GM04503 (cell line): ENCODE measurements around the gene SLCO2B1.

ENCODE experiments used
- DNase-seq: peaks from one replicate; pipeline ENCODE4 v3.0.0-alpha.2; 2012; ENCODE audit warnings: low read depth

SLCO2B1 gene

DNA sequence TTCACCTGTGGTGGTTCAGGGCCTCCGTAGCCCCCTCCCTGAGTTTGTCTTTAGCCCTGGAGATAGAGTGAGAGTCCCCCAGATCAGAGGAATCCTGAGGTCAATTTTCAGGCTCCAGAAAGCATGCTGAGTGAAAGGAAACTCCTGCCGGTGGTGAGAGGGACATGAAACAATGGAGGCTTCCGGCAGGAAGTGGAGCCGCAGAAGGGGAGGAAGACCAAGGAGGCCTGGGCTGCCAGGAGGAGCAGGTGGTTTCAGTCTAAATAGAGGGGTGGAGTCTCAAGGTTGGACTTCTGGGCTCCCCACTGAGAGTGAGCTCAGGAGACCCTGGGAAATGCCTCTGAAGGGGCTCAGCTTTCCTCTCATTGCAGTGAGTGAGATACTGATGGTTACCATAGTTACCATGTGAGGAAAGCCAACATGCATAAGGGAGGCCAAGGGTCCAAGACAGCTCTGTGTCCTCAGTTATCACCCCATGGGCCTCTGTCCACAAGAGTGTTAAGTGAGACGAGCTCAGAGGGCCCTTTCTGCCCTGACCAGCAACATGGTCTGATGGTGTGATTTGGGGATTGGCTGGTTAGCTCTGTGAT lies 10.7 kb downstream of the SLCO2B1 start:
- no peak for DNase-seq

DNA sequence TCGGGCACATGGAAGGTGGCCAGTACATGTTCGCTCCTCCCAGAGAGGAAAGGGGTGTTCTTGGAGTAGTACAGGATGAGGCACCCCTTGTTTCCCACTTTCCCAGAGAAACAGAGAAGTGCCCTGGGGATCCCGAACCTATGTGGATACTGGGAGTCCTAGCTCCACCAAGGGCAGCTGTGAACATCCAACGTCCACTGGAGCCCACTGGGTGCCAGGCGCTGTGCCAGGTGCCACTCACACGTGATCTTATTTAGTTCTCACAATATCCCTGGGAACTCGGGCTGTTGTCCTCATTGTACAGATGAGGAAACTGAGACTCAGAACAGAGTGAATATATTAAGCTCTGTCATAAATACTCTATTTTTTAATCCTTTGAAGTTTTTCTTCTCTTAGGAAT lies 12.0 kb downstream of the SLCO2B1 start:
- no peak for DNase-seq

DNA sequence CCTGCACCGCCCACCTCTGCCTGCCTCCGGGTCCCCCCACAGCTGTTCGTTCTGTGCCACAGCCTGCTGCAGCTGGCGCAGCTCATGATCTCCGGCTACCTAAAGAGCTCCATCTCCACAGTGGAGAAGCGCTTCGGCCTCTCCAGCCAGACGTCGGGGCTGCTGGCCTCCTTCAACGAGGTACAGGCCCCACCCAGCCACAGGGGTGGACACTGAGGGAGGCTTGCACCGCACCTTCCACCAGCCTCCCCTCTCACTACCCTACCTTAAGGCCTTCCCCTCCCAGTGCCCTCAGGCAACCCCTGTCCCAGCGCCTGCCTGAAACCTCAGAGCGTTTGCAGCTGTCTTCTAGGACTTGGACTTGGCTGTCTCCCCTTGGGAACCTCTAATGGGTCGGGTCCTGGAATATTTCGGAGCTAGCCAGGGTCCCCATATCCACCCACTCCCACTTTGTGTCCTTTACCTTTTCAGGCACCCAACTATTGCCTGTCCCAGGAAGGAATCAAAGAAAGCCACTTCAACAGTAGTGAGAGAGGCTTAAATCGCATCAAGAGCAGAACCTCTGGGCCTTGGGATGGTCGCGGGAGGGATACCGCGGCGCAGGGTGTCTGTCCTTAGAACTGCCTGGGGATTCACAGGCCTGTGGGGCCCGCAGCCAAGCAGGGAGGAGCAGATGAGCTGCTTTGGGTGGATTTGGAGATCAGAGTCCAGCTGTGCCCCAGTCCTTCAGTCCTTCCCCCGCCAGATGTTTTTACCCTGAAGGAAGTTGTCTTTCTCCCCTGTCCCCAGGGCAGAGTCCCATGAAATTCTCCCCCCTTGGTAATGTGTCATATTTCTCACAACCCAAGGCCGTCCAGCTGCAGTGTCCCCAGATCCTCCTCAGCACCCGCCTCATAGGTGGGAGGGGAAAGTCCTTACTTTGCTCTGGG lies 13.3 kb downstream of the SLCO2B1 start:
- no peak for DNase-seq

DNA sequence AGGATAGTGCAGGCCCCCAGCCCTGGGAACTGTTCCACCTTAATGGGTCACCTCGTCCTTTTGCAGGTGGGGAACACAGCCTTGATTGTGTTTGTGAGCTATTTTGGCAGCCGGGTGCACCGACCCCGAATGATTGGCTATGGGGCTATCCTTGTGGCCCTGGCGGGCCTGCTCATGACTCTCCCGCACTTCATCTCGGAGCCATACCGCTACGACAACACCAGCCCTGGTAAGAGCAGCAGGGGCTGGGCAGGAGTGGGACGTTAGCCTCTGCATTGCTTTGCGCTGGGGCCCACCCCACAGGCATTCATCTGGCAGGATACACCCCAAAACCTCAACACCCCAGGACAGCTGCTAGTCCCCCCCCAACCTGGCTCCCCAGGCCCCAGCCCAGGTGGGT lies 14.8 kb downstream of the SLCO2B1 start:
- DNase-seq = no peak

DNA sequence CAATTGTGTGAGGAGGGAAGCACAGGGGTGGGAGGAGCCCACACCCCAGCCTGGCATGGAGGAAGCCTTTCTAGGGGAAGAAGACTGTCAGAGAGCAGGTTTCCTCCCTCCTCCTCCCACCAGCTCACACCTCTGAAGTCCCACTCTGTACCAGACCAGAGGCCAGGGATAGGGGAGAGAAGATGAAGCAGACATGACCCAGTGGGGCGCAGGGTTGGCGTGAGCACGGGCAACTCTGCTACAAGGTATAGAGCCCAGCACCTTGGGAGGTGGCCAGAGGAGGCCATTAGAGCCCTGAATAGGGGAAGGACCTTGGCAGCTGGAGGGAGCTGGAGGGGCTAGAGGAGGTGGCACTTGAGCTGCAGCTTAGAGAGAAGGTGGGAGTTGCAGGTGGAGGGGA lies 15.9 kb downstream of the SLCO2B1 start:
- no peak for DNase-seq

DNA sequence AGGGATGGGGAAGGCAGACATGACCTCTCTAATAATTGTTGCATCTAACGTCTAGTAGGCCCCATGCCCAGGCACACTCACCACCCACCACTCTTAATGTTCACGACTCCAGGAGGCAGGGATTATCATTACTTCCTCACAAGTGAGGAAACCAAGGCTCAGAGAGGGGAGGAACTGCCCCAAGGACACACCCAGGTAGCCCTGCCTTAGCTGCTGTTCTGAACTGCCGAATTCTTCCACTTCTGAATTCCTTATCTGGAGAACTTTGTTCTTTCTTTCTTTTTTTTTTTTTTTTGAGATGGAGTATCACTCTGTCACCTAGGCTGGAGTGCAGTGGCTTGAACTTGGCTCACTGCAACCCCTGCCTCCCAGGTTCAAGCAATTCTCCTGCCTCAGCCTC lies 16.7 kb downstream of the SLCO2B1 start:
- DNase-seq = no peak

DNA sequence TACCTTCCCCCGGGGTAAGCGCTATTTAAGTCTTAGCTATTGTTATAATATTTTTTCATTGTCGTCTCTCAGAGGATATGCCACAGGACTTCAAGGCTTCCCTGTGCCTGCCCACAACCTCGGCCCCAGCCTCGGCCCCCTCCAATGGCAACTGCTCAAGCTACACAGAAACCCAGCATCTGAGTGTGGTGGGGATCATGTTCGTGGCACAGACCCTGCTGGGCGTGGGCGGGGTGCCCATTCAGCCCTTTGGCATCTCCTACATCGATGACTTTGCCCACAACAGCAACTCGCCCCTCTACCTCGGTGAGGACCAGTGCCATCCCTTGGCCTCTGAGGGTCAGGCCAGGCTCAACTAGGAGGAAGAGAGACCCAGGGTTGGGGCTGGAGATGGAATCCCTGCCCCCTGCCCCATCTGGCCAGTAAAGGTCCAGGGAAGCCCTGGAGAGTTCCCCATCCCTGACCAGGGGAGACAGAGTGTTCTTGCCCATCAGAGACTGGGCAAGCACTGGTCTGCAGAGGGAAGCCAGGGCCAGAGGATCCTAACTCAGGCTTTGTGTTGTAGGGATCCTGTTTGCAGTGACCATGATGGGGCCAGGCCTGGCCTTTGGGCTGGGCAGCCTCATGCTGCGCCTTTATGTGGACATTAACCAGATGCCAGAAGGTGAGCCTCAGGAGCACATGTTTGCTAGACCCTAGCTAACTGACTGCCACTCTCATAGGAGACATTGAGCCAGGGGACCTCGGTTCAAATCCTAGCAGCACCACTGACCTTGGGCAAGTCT lies 18.4 kb downstream of the SLCO2B1 start:
- DNase-seq = no peak

DNA sequence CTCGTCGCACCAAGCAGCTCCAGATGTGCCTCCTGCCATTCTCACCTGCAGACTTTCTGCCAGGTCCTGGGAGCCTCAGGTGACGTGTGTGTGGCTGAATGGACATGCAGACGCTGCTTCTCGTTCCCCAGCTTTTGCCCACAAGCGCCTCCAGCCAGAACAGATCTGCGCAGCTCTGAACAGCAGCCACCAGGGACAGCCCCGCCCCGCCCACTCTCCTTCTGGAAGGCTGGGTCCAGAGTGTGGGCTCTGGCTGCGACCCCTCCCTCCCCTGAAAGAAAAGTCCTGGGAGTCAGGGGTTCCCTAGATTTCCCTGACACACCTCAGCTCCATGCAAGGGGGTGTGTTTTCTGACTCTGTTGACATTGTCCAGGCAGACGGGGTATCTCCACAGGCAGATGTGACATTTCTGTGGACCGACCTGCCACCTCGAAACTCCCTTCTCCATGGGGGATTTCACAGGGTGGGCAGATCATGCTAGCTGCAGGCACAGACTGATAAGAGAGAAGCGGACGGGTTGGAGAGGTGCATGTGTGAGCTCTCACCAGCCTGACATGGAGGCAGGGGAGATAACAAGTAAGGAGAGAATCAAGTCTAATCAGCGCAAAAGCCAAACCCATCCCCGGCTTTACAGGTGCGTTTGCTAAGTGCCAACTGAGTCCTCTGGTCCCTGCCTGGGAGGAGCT lies 19.8 kb downstream of the SLCO2B1 start:
- DNase-seq = no peak

DNA sequence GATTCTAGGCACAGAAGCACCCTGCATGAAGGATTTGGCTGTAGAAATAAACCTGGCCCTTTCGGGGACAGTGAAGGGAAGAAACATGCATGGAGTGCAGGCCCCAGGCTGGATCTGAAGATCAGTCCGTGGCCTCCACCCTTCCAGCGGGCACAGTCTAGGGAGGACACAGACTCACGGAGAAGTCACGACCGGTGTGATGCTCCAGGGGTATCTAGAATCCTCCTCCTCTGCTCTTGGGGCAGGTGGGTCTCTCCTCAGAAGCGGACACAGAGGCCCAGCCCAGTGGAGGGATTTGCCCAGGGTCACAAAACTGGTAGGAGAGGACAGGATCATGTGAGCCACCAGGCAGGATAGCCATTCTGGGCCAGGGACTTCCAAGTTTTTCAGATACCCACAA lies 22.4 kb downstream of the SLCO2B1 start:
- no peak for DNase-seq

DNA sequence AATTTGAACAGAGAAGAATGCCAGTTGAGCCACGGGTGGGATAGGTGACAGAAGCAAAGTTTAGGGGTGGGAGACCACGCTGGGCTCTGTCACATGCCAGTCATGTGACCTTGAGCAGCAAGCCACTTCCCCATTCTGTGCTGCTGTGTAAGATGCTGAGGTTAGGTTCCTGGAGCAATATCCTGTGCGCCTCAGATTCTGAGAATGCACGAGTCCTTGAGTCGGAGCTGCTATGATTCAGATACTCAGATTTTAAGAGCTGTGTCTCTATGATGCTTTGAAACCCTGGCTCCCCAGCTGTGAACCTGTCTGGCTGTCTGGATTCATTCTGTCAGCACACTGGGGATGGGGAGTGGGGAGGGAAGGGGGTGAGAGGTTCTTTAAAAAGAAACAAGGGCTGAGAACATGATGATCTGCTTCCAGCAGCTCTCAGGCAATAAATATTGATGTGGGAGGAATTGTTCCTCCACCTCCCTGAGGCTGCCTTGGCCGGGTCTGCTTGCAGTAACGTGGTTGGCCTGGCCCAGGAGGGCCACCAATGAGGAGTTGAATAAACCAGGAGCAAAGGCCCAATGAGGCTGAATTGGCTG lies 24.0 kb downstream of the SLCO2B1 start:
- peak; percentile 10 for DNase-seq

DNA sequence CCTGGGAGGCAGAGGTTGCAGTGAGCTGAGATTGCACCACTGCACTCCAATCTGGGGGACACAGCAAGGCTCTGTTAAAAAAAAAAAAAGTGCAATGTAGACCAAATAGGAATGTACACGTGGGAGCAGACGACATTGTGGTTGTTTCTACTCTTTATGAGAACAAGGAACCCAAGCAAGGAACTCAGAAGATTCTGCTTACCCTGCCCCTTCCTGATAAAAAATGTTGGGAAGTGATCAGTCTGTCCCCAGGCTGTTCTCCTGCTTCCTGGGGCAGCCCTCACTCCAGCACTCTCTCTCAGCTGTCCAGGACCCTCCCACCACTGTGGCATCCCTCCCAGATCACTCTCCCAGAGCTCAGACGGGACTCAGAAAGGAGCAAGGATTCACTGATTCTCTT lies 31.8 kb downstream of the SLCO2B1 start:
- DNase-seq = no peak

DNA sequence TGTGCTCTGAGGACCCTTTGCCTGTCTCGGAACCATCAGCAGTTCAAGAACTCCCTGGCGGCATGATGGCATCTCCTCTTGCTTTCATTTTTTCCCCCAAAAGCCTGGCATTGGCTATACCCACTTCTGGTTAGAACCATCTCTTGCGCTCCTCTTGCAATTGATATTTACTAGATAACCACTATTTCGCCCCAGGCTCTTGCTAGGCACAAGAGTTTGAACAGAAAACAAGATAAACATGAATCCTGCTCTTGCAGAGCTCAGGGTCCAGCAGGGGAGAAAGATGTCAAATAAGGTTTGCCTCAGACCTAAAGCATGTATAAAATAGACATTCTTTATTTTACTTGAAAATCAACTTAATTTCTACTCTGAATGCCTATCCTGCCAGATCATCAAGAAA lies 33.1 kb downstream of the SLCO2B1 start:
- DNase-seq = no peak

DNA sequence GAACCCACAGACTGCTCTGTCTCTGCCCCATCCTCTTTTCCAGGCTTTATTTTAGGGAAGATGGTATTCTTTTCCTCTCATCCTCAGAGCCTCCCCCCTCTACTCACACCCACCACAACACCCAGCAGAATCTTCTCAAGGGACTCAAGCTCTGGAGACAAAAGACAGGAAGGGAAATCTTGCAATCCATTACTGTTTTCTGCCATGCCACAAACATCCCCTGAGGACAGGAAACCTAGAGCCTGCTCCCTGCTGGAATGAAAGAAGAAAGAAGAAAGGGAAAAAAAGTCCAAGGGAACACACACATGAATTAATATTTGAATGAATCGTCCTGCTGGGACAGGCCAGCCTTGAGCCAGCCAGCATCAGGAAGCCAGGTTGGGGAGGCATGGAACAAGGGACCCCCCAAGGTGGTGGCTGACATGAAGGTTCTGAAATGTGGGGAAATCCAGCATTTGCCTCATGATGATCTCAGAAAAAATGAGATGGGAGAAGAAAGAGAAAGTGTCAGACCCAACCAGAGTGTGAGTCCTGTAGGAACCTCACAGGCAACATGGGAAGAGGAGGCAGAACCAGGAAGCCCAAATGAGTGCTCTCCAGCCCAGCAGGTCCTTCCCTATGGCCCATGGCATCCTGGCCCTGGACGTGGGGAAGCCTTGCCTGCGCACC lies 34.0 kb downstream of the SLCO2B1 start:
- DNase-seq = no peak

DNA sequence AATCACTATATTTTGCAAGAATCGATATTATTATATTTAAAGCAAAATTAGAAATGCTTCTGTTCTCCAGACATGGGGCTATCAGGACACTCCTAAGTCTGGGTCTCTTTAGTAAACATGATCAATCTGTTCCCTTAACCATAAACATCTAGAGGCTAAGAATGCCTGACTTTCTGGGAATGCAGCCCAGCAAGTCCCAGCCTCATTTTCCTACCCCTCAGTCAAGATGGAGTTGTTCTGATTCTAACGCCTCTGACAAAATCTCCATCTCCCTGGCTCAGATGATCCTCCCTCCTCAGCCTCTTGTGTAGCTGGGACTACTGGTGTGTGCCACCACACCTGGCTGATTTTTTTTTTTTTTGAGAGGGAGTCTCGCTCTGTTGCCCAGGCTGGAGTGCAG lies 35.0 kb downstream of the SLCO2B1 start:
- DNase-seq = no peak

DNA sequence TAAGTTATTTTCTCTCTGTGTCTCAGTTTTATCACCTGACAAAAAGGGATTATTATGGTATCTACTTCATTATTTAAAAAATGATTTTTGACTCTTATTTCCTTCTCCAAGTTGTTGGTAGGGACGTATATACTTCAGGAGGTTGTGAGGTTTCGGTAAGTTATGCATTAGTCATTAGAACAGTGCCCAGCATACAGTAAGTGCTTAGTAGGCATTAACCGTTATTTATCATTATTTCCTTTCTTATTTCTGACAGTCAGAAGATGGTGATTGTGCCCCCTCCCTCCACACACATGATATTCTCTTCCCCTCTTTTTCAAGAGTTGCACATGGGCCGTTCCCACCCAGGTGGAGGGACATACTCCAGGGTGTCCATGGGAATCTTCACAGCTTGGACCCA lies 36.1 kb downstream of the SLCO2B1 start:
- DNase-seq = no peak

DNA sequence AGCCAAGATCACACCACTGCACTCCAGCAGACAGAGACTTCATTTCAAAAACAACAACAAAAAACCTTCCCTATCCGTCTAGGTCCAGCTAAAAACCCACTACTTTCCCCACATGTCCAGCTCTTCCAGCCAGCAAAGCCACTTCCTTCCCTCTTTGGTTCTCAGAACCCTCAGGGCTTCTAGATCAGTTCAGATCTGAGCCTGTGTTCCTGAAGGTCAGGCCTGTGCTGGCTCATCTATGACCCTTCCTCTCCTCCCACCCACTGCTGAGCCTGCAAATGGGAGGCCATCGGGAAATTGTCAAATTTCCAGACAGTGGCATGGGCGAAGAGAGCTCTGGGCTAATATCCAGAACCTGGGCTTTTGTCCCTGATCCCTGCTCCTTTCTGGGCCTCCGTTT lies 37.8 kb downstream of the SLCO2B1 start:
- DNase-seq = no peak

DNA sequence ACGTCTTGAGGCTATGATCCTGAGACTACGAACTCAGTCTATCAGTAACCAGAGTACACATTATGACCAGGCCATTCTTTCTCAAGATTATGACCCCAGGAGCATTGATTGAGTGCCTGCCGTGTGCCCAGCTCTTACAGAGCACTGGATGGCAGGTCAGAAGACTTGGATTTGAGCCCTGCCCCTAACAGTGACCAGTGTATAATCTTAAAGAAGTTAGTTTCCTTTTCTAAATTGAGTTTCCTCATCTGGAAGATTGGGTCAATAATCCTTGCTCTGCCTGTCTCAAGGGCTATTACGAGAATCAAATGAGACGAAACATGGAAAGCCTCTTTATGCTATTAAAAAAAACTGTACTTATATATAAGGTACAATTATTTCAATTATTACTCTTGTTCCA lies 38.2 kb downstream of the SLCO2B1 start:
- no peak for DNase-seq

DNA sequence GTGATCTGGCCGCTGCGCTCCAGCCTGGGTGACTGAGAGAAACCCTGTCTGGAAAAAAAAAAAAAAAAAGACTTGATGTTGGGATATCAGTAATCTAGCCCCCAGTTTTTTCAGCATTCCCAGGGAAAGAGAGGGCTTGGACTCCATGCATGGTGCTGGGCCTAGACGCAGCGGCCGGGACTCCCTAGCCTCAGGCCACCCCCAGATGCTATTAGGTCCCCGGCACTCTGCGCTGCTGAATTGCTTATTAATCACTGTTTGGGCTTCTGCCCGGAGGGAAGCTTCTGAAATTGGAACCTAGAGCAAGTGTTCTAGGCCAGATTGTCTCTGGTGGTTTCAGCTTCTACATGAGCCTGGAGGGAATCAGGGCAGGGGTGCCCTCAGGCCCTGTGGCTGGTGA lies 39.0 kb downstream of the SLCO2B1 start:
- no peak for DNase-seq

DNA sequence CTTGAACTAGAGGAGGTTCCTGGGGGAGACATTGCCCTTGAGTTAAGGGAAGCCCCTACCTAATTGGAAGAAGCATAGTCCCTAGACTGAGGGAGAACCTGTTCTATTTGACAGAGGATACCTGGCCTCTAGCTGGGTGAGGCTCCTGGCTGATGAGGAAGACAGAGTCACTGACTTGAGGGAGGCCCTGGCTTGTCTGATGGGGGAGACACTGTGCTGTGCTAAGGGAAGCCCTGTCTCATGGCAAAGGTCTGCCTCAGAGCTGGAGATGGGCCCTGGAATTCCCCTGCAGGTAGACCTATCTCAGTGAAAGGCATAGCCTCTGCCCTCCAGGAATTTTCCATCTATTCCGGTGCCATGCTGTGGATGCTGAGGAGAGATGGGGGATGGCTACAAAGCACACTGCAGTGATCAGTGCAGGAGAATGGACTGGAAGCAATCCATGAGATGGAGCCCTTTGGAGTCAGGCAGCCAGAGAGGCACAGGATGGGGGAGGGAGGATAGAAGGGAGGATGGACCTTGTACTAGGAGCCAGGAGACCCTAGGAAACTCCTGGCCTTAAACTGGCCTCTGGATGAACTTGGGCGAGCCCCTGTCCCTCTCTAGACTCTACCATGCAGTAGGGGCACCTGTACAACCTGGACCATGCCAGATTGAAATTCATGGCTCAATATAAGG lies 39.9 kb downstream of the SLCO2B1 start:
- no peak for DNase-seq

DNA sequence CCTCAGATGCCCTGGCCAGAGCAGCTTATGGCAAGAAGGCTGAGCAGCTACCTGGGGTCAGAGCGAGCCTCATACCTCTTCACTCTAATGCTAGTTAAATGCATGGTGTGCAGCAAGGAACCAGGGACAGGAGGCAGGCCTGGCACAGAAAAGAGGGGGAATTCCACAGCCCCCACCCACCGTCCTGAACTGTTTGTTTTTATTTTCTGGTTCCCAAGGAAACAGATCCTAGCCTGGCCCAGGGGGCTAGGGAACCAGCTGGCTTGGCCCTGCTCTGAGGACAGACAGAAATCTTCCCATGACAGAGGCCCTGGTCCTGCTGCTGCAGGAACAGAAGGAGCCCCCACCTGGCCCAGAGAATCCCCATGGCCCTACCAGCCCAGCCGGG lies 40.4 kb downstream of the SLCO2B1 start:
- DNase-seq = no peak

DNA sequence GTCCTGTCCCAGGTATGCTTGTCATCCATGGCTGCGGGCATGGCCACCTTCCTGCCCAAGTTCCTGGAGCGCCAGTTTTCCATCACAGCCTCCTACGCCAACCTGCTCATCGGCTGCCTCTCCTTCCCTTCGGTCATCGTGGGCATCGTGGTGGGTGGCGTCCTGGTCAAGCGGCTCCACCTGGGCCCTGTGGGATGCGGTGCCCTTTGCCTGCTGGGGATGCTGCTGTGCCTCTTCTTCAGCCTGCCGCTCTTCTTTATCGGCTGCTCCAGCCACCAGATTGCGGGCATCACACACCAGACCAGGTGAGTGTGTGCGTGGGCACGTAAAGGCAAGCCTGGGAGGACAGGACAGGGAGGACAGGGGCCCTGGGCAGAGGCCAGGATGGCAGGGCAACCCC lies 42.4 kb downstream of the SLCO2B1 start:
- DNase-seq = no peak
